ENCODE results near the gene CCDC112. TPM values are rescaled to one million over a fixed set of nuclear protein-coding genes. Genes with fewer than 3 reads are reported as not detected.
"Not testable (repeated sequence)": the region's sequence is repeated elsewhere in the genome, so short reads cannot be mapped to it uniquely, and the experiment has no call there.

Gene CCDC112
- total RNA-seq, 1 experiment from 2014 or later: 13.0 TPM

DNA sequence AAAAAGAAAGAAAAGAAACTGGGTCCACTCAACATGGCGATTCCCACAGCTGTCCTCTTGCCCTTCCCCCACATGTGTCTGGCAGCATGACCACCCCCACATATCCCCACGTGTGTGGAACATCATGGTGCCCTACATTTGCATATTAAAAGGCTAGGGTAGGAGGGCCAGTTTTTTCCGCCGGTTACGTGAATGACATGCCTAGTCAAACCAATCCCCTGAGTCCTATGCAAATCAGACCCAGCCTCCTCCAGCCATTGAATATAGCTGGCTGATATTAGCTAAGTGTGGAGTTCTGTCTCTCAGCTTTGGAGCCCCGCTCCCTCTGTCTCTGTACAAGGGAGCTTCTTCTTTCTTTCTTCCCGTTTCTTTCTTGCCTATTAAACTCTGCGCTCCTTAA lies 33.0 kb upstream of the CCDC112 start:
- no peak overlapping the region for H3K56ac ChIP-seq (ENCODE audit: insufficient read length, low read depth, low read length)
- TF ChIP-seq, protein P1, sequence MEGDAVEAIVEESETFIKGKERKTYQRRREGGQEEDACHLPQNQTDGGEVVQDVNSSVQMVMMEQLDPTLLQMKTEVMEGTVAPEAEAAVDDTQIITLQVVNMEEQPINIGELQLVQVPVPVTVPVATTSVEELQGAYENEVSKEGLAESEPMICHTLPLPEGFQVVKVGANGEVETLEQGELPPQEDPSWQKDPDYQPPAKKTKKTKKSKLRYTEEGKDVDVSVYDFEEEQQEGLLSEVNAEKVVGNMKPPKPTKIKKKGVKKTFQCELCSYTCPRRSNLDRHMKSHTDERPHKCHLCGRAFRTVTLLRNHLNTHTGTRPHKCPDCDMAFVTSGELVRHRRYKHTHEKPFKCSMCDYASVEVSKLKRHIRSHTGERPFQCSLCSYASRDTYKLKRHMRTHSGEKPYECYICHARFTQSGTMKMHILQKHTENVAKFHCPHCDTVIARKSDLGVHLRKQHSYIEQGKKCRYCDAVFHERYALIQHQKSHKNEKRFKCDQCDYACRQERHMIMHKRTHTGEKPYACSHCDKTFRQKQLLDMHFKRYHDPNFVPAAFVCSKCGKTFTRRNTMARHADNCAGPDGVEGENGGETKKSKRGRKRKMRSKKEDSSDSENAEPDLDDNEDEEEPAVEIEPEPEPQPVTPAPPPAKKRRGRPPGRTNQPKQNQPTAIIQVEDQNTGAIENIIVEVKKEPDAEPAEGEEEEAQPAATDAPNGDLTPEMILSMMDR (conservative IDR thresholded peaks at IDR 0.05): no peak
- H2BK12ac ChIP-seq (ENCODE audit: insufficient read length, low read depth, low read length): no peak overlapping the region
- no peak overlapping the region for H2BK120ac ChIP-seq (ENCODE audit: low read depth, low read length, poor library complexity, severe bottlenecking)
- no peak overlapping the region for H3K4me3 Mint-ChIP-seq
- H3K23ac ChIP-seq (ENCODE audit: insufficient read length, low read depth, low read length): no peak overlapping the region
- no peak overlapping the region for H3T11ph ChIP-seq (ENCODE audit: low read length)
- H3K4me1 ChIP-seq (ENCODE audit: insufficient read depth, low read length): peaks cover 7% of the 10 kb centered on the region; the same call in 1 of the 2 replicates
- H3K27me3 Mint-ChIP-seq (ENCODE audit: low read depth): no peaks in the 10 kb centered on the region; the same call in none of the 2 replicates
- H3K23me2 ChIP-seq (ENCODE audit: insufficient read length, low read depth, low read length, poor library complexity, severe bottlenecking): no peaks in the 10 kb centered on the region
- no peak overlapping the region for H3K14ac ChIP-seq (ENCODE audit: insufficient read depth, low read length)
- no peak overlapping the region for H4K8ac ChIP-seq (replicated peaks; ENCODE audit: insufficient read length, low read depth, low read length)
- no peak overlapping the region for H2AK5ac ChIP-seq (ENCODE audit: insufficient read length, low read length)
- no peaks in the 10 kb centered on the region for H3K79me2 ChIP-seq (ENCODE audit: insufficient read depth, low read length)
- no peak overlapping the region for H2BK15ac ChIP-seq (ENCODE audit: low read depth, low read length)
- no peaks in the 10 kb centered on the region for H3K9me3 ChIP-seq (ENCODE audit: control insufficient read depth, low read depth, low read length)
- H4K20me1 ChIP-seq (ENCODE audit: control insufficient read depth, insufficient read depth, insufficient read length): no peaks in the 10 kb centered on the region
- no peak overlapping the region for H2BK5ac ChIP-seq (ENCODE audit: insufficient read length, low read length)
- H3K27ac Mint-ChIP-seq: peak overlapping the region; percentile 41 to 80 (median 45); a peak in 6 of 7 replicates
- no CpG with 5 or more reads among the region's 8 CpGs for WGBS (ENCODE audit: extremely low coverage, insufficient read length, low lambda C conversion rate)
- no peak overlapping the region for H4K91ac ChIP-seq (ENCODE audit: insufficient read length, low read depth, low read length)
- H3K4ac ChIP-seq (ENCODE audit: low read depth, low read length): no peak overlapping the region
- H3K18ac ChIP-seq (ENCODE audit: insufficient read length, low read depth, low read length): no peak overlapping the region
- H3K9ac ChIP-seq (ENCODE audit: extremely low read depth, insufficient read length, low read length): no peak overlapping the region
- no peak overlapping the region for H2AFZ ChIP-seq (ENCODE audit: low read length)
- H3K9me3 Mint-ChIP-seq: no peaks in the 10 kb centered on the region
- H3K27me3 ChIP-seq (ENCODE audit: insufficient read depth, low read length): no peaks in the 10 kb centered on the region
- no peaks in the 10 kb centered on the region for H3K79me1 ChIP-seq (ENCODE audit: insufficient read depth, low read depth, low read length, poor library complexity, severe bottlenecking)
- H4K5ac ChIP-seq (ENCODE audit: insufficient read length, low read depth, low read length): no peak overlapping the region
- no peak overlapping the region for H3K27ac ChIP-seq (ENCODE audit: insufficient read length, low read depth, low read length)
- H3K4me1 Mint-ChIP-seq: peaks cover 38 to 42% of the 10 kb centered on the region in 2 experiments
- peak; percentile 76 for DNase-seq
- H3K36me3 Mint-ChIP-seq (ENCODE audit: insufficient read depth in 1 of 3, low read depth in 3 of 3): peaks cover 0 to 4% (median 2%) of the 10 kb centered on the region in 3 experiments; a peak in 2 of 7 replicates
- no peak overlapping the region for H3K4me2 ChIP-seq (ENCODE audit: insufficient read depth, insufficient read length, low read length)
- H2BK20ac ChIP-seq (ENCODE audit: low read depth, low read length, poor library complexity, severe bottlenecking): no peak overlapping the region

- H2AK5ac ChIP-seq (ENCODE audit: insufficient read length, low read length); H2AFZ ChIP-seq (ENCODE audit: low read length); H3K27me3 Mint-ChIP-seq (ENCODE audit: low read depth); H2BK12ac ChIP-seq (ENCODE audit: insufficient read length, low read depth, low read length); H3K14ac ChIP-seq (ENCODE audit: insufficient read depth, low read length); H2BK5ac ChIP-seq (ENCODE audit: insufficient read length, low read length); H2BK120ac ChIP-seq (ENCODE audit: low read depth, low read length, poor library complexity, severe bottlenecking); H3K36me3 Mint-ChIP-seq (ENCODE audit: insufficient read depth in 1 of 3, low read depth in 3 of 3); H3T11ph ChIP-seq (ENCODE audit: low read length); H3K56ac ChIP-seq (ENCODE audit: insufficient read length, low read depth, low read length); H3K18ac ChIP-seq (ENCODE audit: insufficient read length, low read depth, low read length); H3K9me3 Mint-ChIP-seq; H4K91ac ChIP-seq (ENCODE audit: insufficient read length, low read depth, low read length); H4K8ac ChIP-seq (replicated peaks; ENCODE audit: insufficient read length, low read depth, low read length); H3K79me1 ChIP-seq (ENCODE audit: insufficient read depth, low read depth, low read length, poor library complexity, severe bottlenecking); H3K4me1 ChIP-seq (ENCODE audit: insufficient read depth, low read length); H3K27me3 ChIP-seq (ENCODE audit: insufficient read depth, low read length); H3K9ac ChIP-seq (ENCODE audit: extremely low read depth, insufficient read length, low read length); H2BK20ac ChIP-seq (ENCODE audit: low read depth, low read length, poor library complexity, severe bottlenecking); H3K23me2 ChIP-seq (ENCODE audit: insufficient read length, low read depth, low read length, poor library complexity, severe bottlenecking); H3K27ac ChIP-seq (ENCODE audit: insufficient read length, low read depth, low read length); H4K5ac ChIP-seq (ENCODE audit: insufficient read length, low read depth, low read length); H2BK15ac ChIP-seq (ENCODE audit: low read depth, low read length); H3K9me3 ChIP-seq (ENCODE audit: control insufficient read depth, low read depth, low read length); H3K79me2 ChIP-seq (ENCODE audit: insufficient read depth, low read length); H3K23ac ChIP-seq (ENCODE audit: insufficient read length, low read depth, low read length); H4K20me1 ChIP-seq (ENCODE audit: control insufficient read depth, insufficient read depth, insufficient read length); H3K4ac ChIP-seq (ENCODE audit: low read depth, low read length): not testable (repeated sequence)
- Mint-ChIP-seq H3K27ac (peak overlapping the region in 2 of 3 experiments; percentile 89 to 94; a peak in 3 of 7 replicates), H3K4me1 (peaks cover 38 to 43% of the 10 kb centered on the region in 2 experiments), H3K4me3 (peak overlapping the region; percentile 28 to 47; a peak in 2 of 5 replicates)
- DNase-seq: peak; percentile 78
- peak overlapping the region; percentile 38 for H3K4me2 ChIP-seq (ENCODE audit: insufficient read depth, insufficient read length, low read length)
- WGBS (ENCODE audit: extremely low coverage, insufficient read length, low lambda C conversion rate): no CpG with 5 or more reads among the region's 6 CpGs
Observed at GRCh38 chr5:115328617-115329274, 32.3 kb upstream of the CCDC112 start.

Measured in H9 (cell line).